Uterus (tissue), 2 donors: ENCODE measurements around the gene GON4L.

Source experiments
- CTCF ChIP-seq, 4 experiments: fragments of 200-600 bp in 2 of 4; fragments of 450-650 bp in 2 of 4; sonication (generic) in 2 of 4; IDR thresholded peaks; one replicate each; pipeline ENCODE4 v1.5.1; 2016 to 2019; ENCODE audit warnings: antibody characterized with exemption in 4 of 4, mild to moderate bottlenecking in 2 of 4, moderate library complexity in 1 of 4
- POLR2A ChIP-seq, 2 donors: fragments of 450-650 bp; IDR thresholded peaks; one replicate each; pipeline ENCODE4 v1.6.1; 2016; ENCODE audit warnings: antibody characterized with exemption in 2 of 2, mild to moderate bottlenecking in 1 of 2, moderate library complexity in 1 of 2

GRCh38 chr1:155827450-155827849, 29.6 kb downstream of the GON4L start:
- TF ChIP-seq CTCF (IDR thresholded peaks at IDR 0.05) (no peak), POLR2A (IDR thresholded peaks at IDR 0.05) (no peak)
